Measurements from ENCODE around the gene PTPN1.
"Not testable (repeated sequence)": the region's sequence is repeated elsewhere in the genome, so short reads cannot be mapped to it uniquely, and the experiment has no call there.

Gene PTPN1

DNA sequence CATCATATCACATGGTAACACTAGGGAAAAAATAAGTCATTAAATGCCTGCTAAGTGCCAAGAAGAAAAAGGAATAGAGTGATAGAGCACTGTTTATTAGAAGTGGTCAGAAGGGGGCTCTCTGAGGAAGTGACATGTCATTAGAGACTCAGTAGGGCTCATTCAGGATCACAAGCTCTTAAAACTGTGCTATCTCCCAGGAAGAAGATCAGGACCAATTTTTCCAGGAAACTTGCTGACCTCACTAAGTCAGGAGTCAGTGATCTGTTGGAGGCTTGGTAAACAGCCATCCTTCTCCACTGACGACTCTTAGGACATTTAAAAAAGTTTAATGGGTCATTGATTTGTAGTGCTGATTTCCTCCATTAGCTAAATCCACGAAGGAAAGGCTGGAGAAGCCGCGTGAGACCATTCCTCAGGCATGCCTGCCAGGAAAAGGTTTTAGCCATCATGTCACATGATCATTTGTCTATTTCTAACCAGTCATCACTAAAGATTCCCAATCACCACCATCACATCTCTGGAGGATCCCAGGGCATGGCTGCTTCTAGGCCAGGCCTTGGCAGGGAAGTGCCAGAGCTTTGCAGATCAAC, 5.9 kb upstream of the PTPN1 start:
- peak overlapping the region; percentile 26 to 89 (median 51) for H3K4me2 ChIP-seq
- peak overlapping the region in 3 of 11 experiments; percentile 38 to 82 (median 72); a peak in 4 of 22 replicates for H3K27ac ChIP-seq
- no peak for TF ChIP-seq Cebpa-rat (IDR thresholded peaks at IDR 0.05)

GRCh38 chr20:50506270-50506579, 4.0 kb upstream of the PTPN1 start:
- Histone ChIP-seq H3K4me2 (no peak overlapping the region), H3K9ac (no peak overlapping the region), H3K27ac (no peak overlapping the region), H3K9me3 (replicated peaks in 1 of 11) (no peaks in the 10 kb centered on the region), H3K4me3 (no peak overlapping the region), H4K20me1 (peaks cover 7 to 9% (median 8%) of the 10 kb centered on the region in 11 experiments; a peak in 20 of 22 replicates), H3K27me3 (no peaks in the 10 kb centered on the region), H3K4me1 (peaks cover 28 to 58% (median 40%) of the 10 kb centered on the region in 10 experiments), H3K36me3 (no peaks in the 10 kb centered on the region)
- TF ChIP-seq Cebpa-rat (IDR thresholded peaks at IDR 0.05), result no peak

More for the DNA sequence above, 5.9 kb upstream of the PTPN1 start:
- peaks cover 18 to 71% (median 36%) of the 10 kb centered on the region in 10 experiments for H3K4me1 ChIP-seq
- H4K20me1 ChIP-seq, result no peaks in the 10 kb centered on the region
- no peak overlapping the region for H3K4me3 ChIP-seq
- H3K27me3 ChIP-seq, result no peaks in the 10 kb centered on the region
- 0 out of 22 replicates have a peak overlapping the region, but pooled peaks of 1 of the 11 experiments have one; percentile 14 for H3K9ac ChIP-seq
- H3K36me3 ChIP-seq, result no peaks in the 10 kb centered on the region
- no peaks in the 10 kb centered on the region for H3K9me3 ChIP-seq (replicated peaks in 1 of 11)

GRCh38 chr20:50507745-50508144, 2.4 kb upstream of the PTPN1 start:
- H3K4me2 ChIP-seq; H3K36me3 ChIP-seq; H3K27me3 ChIP-seq; H3K4me3 ChIP-seq; H3K27ac ChIP-seq; H3K9me3 ChIP-seq (replicated peaks in 1 of 11); H3K9ac ChIP-seq: not testable (repeated sequence)
- Histone ChIP-seq H4K20me1 (peaks cover 18 to 25% (median 24%) of the 10 kb centered on the region in 11 experiments; a peak in 20 of 22 replicates), H3K4me1 (peaks cover 43 to 52% (median 46%) of the 10 kb centered on the region in 10 experiments)

- Histone ChIP-seq H3K27me3 (no peaks in the 10 kb centered on the region), H3K9me3 (replicated peaks in 1 of 11) (no peaks in the 10 kb centered on the region), H3K4me1 (peaks cover 45 to 52% (median 49%) of the 10 kb centered on the region in 10 experiments), H3K9ac (no peak overlapping the region), H4K20me1 (peaks cover 18 to 30% (median 29%) of the 10 kb centered on the region in 11 experiments; a peak in 20 of 22 replicates), H3K4me2 (no peak overlapping the region), H3K4me3 (no peak overlapping the region), H3K27ac (no peak overlapping the region), H3K36me3 (peaks cover 0 to 5% (median 0%) of the 10 kb centered on the region in 11 experiments; a peak in 1 of 22 replicates)
- TF ChIP-seq Cebpa-rat (IDR thresholded peaks at IDR 0.05), result no peak
These were observed 1.9 kb upstream of the PTPN1 start for GRCh38 chr20:50508171-50508755.

DNA sequence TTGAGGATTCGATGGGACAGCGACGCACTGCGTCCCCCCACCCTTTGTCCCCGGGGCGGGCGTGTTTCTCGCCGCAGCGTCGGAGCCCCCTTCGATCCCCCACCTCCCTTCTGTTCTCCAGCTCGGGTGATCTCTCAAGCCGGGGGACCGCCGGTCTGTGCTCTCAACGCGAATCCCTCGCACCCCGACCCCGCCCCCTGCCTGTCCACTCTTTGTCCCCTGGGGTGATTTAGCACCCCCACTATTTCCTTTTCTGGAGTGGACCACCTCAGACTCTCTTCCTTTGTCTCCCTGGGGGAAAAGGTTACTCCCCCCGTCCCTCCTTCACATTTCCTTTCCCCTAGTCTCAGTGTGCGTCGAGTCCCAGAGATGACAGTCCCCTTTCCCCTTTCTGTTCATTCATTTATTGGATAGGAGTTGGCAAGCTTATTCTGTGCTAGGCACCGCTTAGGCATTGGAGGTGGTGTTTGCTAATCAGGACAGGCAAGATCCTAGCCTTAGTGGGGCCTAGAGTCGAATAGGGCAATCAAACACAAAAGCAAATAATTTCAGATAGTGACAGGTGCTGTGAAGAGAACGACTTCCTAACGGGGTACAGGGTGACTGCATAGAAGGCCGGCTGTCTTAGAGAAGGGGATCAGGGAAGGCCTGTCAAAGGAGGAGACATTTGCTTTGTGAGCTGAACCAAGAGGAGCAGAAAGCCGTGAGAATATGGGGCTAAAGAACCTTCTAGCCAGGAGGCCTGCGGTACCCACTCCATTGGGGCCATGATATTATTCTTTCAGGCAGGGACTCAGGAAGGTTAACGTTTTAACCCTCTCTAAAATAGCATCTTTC, 741 bp downstream of the PTPN1 start:
- peaks cover 49 to 57% (median 54%) of the 10 kb centered on the region in 10 experiments for H3K4me1 ChIP-seq
- peaks cover 18 to 56% (median 53%) of the 10 kb centered on the region in 11 experiments; a peak in 20 of 22 replicates for H4K20me1 ChIP-seq
- H3K4me2 ChIP-seq, result peak overlapping the region; percentile 90 to 100 (median 96)
- peak overlapping the region; percentile 91 to 97 (median 94) for H3K27ac ChIP-seq
- peak overlapping the region; percentile 90 to 99 (median 96) for H3K9ac ChIP-seq
- peaks cover 0 to 19% (median 11%) of the 10 kb centered on the region in 11 experiments; a peak in 8 of 22 replicates for H3K36me3 ChIP-seq
- peak overlapping the region; percentile 73 to 97 (median 94) for H3K4me3 ChIP-seq
- H3K9me3 ChIP-seq (replicated peaks in 1 of 11), result no peaks in the 10 kb centered on the region
- no peak for TF ChIP-seq Cebpa-rat (IDR thresholded peaks at IDR 0.05)
- H3K27me3 ChIP-seq, result no peaks in the 10 kb centered on the region

DNA sequence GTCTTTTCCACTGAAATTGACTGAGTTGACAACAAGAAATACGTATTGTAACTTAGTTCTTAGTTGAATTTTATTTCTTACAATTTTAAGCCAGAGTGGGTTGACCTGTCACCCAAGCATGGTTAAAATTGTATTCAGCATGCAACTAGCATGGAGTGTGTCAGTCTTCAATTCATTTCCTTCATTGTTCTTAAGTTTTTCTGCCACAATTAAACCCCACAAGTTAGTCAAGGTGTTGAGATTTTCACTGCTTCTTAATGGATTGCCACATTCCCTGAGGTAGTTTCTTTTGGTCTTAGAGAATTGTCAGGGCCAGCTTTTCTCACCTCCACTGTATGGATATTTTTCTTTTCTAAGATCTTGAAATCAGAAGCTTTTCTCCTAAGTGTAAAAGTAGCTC, 2.1 kb downstream of the PTPN1 start:
- H3K27me3 ChIP-seq, result no peaks in the 10 kb centered on the region
- no peaks in the 10 kb centered on the region for H3K9me3 ChIP-seq (replicated peaks in 1 of 11)
- TF ChIP-seq Cebpa-rat (IDR thresholded peaks at IDR 0.05), result no peak
- peak overlapping the region; percentile 90 to 100 (median 96) for H3K4me2 ChIP-seq
- H4K20me1 ChIP-seq, result peaks cover 18 to 70% (median 66%) of the 10 kb centered on the region in 11 experiments; a peak in 20 of 22 replicates
- peaks cover 63 to 71% (median 66%) of the 10 kb centered on the region in 10 experiments for H3K4me1 ChIP-seq
- H3K27ac ChIP-seq, result peak overlapping the region in 5 of 11 experiments; percentile 19 to 97 (median 93); a peak in 7 of 22 replicates
- peaks cover 0 to 19% (median 11%) of the 10 kb centered on the region in 11 experiments; a peak in 8 of 22 replicates for H3K36me3 ChIP-seq
- H3K9ac ChIP-seq, result peak overlapping the region; percentile 90 to 99 (median 96); a peak in 20 of 22 replicates
- peak overlapping the region; percentile 23 to 97 (median 94); a peak in 16 of 20 replicates for H3K4me3 ChIP-seq

GRCh38 chr20:50513169-50514034, 3.2 kb downstream of the PTPN1 start:
- Histone ChIP-seq H3K36me3 (peaks cover 0 to 19% (median 11%) of the 10 kb centered on the region in 11 experiments; a peak in 8 of 22 replicates), H3K9me3 (replicated peaks in 1 of 11) (no peaks in the 10 kb centered on the region), H3K4me3 (peak overlapping the region in 5 of 10 experiments; percentile 88 to 97 (median 95); a peak in 9 of 20 replicates), H3K4me2 (peak overlapping the region; percentile 90 to 100 (median 96)), H3K27me3 (no peaks in the 10 kb centered on the region), H4K20me1 (peaks cover 18 to 81% (median 77%) of the 10 kb centered on the region in 11 experiments; a peak in 20 of 22 replicates), H3K27ac (peak overlapping the region in 4 of 11 experiments; percentile 86 to 97 (median 94); a peak in 6 of 22 replicates), H3K9ac (peak overlapping the region in 6 of 11 experiments; percentile 11 to 99 (median 97); a peak in 9 of 22 replicates), H3K4me1 (peaks cover 74 to 82% (median 77%) of the 10 kb centered on the region in 10 experiments)
- TF ChIP-seq Cebpa-rat (IDR thresholded peaks at IDR 0.05), result no peak

DNA sequence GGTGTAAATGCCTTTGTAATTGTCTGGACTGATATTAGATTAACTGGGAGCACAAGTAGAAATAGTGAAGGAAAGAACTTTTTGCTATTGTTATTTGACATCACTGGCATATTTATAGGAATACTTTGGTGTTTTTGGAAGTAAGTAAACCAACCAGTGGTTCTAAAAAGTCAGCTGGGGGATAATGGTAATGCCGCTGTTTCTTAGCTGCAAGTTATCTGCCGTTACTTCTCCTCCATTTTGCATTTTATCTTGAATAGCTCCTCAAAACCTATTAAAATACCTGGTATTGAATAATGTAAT, 3.8 kb downstream of the PTPN1 start:
- H3K27ac ChIP-seq, result peak overlapping the region in 4 of 11 experiments; percentile 18 to 89 (median 64); a peak in 5 of 22 replicates
- H3K36me3 ChIP-seq, result peaks cover 0 to 19% (median 11%) of the 10 kb centered on the region in 11 experiments; a peak in 8 of 22 replicates
- H3K4me2 ChIP-seq, result peak overlapping the region in 10 of 11 experiments; percentile 8 to 98 (median 95); a peak in 14 of 22 replicates
- peak overlapping the region in 2 of 11 experiments; percentile 29 to 40; a peak in 3 of 22 replicates for H3K9ac ChIP-seq
- peaks cover 78 to 88% (median 82%) of the 10 kb centered on the region in 10 experiments for H3K4me1 ChIP-seq
- H3K27me3 ChIP-seq, result no peaks in the 10 kb centered on the region
- peaks cover 18 to 87% (median 82%) of the 10 kb centered on the region in 11 experiments; a peak in 20 of 22 replicates for H4K20me1 ChIP-seq
- no peak for TF ChIP-seq Cebpa-rat (IDR thresholded peaks at IDR 0.05)
- no peaks in the 10 kb centered on the region for H3K9me3 ChIP-seq (replicated peaks in 1 of 11)
- peak overlapping the region in 3 of 10 experiments; percentile 88 to 96 (median 95); a peak in 3 of 20 replicates for H3K4me3 ChIP-seq

Data from BLaER1 treated with 17β-estradiol and CSF1 and Interleukin-3, amounts not matched to agents 10 nM and 100 nM (cell line).